ENCODE measurements around the gene EFCC1. TPM values are rescaled to one million over a fixed set of nuclear protein-coding genes. Genes with fewer than 3 reads are reported as not detected.

The EFCC1 gene
- total and polyA plus RNA-seq, 2 of the 8 experiments (the other 6 are each of a cell fraction or from before 2014, with no cell fraction given), result 0.14 to 0.37 TPM

Other genes with a start within 250 kb of the EFCC1 start
- gene ACAD9, start 121.7 kb upstream of the EFCC1 start, total RNA-seq (2021; fragmentation: NEBNext Ultra II Directional; extraction: Animal tissue kit (Norgen Biotek cat#: 25700)), result 28.9 and 32.8 TPM in 2 replicates
- gene ACAD9, start 121.7 kb upstream of the EFCC1 start, polyA plus RNA-seq (2011; rRNA removed), result 27.5 and 35.1 TPM in 2 replicates
- 2.0 and 2.4 TPM in 2 replicates for gene CFAP92, start 7.2 kb upstream of the EFCC1 start, total RNA-seq (2021; fragmentation: NEBNext Ultra II Directional; extraction: Animal tissue kit (Norgen Biotek cat#: 25700))
- gene CFAP92, start 7.2 kb upstream of the EFCC1 start, polyA plus RNA-seq (2011; rRNA removed), result 0.77 and 1.2 TPM in 2 replicates
- not detected in 2 replicates for gene GP9, start 59.5 kb downstream of the EFCC1 start, total RNA-seq (2021; fragmentation: NEBNext Ultra II Directional; extraction: Animal tissue kit (Norgen Biotek cat#: 25700))
- gene GP9, start 59.5 kb downstream of the EFCC1 start, polyA plus RNA-seq (2011; rRNA removed), result not detected in 2 replicates
- gene RAB43, start 120.5 kb downstream of the EFCC1 start, total RNA-seq (2021; fragmentation: NEBNext Ultra II Directional; extraction: Animal tissue kit (Norgen Biotek cat#: 25700)), result 18.7 and 19.4 TPM in 2 replicates
- 13.1 and 18.7 TPM in 2 replicates for gene RAB43, start 120.5 kb downstream of the EFCC1 start, polyA plus RNA-seq (2011; rRNA removed)
- gene ISY1, start 159.8 kb downstream of the EFCC1 start, total RNA-seq (2021; fragmentation: NEBNext Ultra II Directional; extraction: Animal tissue kit (Norgen Biotek cat#: 25700)), result 16.6 and 21.8 TPM in 2 replicates
- gene ISY1, start 159.8 kb downstream of the EFCC1 start, polyA plus RNA-seq (2011; rRNA removed), result 27.8 and 38.7 TPM in 2 replicates
- 351 and 371 TPM in 2 replicates for gene CNBP, start 182.6 kb downstream of the EFCC1 start, total RNA-seq (2021; fragmentation: NEBNext Ultra II Directional; extraction: Animal tissue kit (Norgen Biotek cat#: 25700))
- 230 and 315 TPM in 2 replicates for gene CNBP, start 182.6 kb downstream of the EFCC1 start, polyA plus RNA-seq (2011; rRNA removed)
- 104 and 106 TPM in 2 replicates for gene COPG1, start 248.3 kb downstream of the EFCC1 start, total RNA-seq (2021; fragmentation: NEBNext Ultra II Directional; extraction: Animal tissue kit (Norgen Biotek cat#: 25700))
- gene COPG1, start 248.3 kb downstream of the EFCC1 start, polyA plus RNA-seq (2011; rRNA removed), result 50.7 and 52.7 TPM in 2 replicates